Measurements from ENCODE around the gene FRMD4A. TPM values are rescaled to one million over a fixed set of nuclear protein-coding genes. Genes with fewer than 3 reads are reported as not detected.

The FRMD4A gene
- total RNA-seq, 2 experiments from 2014 or later, result 3.1 to 3.7 TPM

DNA sequence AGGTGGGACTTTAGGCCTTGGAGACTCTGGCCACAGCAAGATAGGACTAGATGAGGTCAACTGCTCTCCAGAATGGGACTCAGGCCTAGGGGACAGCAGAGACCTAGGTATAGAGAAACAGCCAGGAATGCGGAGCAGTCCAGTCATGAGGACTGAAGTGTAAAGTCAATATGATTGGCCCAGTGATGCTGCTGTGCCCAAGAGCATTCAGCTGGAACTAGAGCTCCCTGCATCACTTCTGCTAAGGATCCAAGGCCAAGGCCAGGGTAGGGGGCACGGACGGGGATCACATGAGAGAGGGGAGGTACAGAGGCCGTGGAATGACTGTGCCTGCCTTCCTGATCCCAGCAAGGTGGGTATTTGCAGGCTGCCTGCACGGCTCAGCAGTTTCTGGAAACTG lies 237.9 kb downstream of the FRMD4A start:
- peaks cover 5% of the 10 kb centered on the region for H3K4me1 Mint-ChIP-seq (ENCODE audit: low read depth)
- no peaks in the 10 kb centered on the region for H3K9me3 Mint-ChIP-seq
- CTCF ChIA-PET, result no interaction called here
- H3K4me3 ChIP-seq (ENCODE audit: low read length), result no peak overlapping the region
- no peak overlapping the region for H3K27ac Mint-ChIP-seq
- ATAC-seq (ENCODE audit: poor library complexity), result no peak
- TF ChIP-seq, protein P1, sequence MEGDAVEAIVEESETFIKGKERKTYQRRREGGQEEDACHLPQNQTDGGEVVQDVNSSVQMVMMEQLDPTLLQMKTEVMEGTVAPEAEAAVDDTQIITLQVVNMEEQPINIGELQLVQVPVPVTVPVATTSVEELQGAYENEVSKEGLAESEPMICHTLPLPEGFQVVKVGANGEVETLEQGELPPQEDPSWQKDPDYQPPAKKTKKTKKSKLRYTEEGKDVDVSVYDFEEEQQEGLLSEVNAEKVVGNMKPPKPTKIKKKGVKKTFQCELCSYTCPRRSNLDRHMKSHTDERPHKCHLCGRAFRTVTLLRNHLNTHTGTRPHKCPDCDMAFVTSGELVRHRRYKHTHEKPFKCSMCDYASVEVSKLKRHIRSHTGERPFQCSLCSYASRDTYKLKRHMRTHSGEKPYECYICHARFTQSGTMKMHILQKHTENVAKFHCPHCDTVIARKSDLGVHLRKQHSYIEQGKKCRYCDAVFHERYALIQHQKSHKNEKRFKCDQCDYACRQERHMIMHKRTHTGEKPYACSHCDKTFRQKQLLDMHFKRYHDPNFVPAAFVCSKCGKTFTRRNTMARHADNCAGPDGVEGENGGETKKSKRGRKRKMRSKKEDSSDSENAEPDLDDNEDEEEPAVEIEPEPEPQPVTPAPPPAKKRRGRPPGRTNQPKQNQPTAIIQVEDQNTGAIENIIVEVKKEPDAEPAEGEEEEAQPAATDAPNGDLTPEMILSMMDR (IDR thresholded peaks at IDR 0.05), result no peak
- POLR2A ChIA-PET, result no interaction called here
- H3K4me1 ChIP-seq (ENCODE audit: insufficient read depth, low read length), result no peaks in the 10 kb centered on the region
- H3K9me3 ChIP-seq (ENCODE audit: control insufficient read depth in 1 of 2, insufficient read depth in 1 of 2, low read length in 2 of 2), result no peaks in the 10 kb centered on the region
- intact Hi-C loops (cut with DNase I, micrococcal nuclease), result loop anchor here (1.0 to 10.0 kb wide), 3 partner anchors 308 to 428 kb away; no protein-coding TSS in a partner anchor
- H3K27me3 Mint-ChIP-seq, result no peaks in the 10 kb centered on the region
- H3K27me3 ChIP-seq (ENCODE audit: control insufficient read depth in 1 of 2, insufficient read depth in 2 of 2, low read length in 2 of 2), result no peaks in the 10 kb centered on the region
- no peak overlapping the region for H3K27ac ChIP-seq (ENCODE audit: low read depth in 1 of 2, low read length in 2 of 2)
- H3K36me3 ChIP-seq (ENCODE audit: insufficient read depth, low read length), result no peaks in the 10 kb centered on the region
- DNase-seq, result no peak
- H3K36me3 Mint-ChIP-seq (ENCODE audit: low read depth), result no peaks in the 10 kb centered on the region
- H3K4me3 Mint-ChIP-seq, result no peak overlapping the region

DNA sequence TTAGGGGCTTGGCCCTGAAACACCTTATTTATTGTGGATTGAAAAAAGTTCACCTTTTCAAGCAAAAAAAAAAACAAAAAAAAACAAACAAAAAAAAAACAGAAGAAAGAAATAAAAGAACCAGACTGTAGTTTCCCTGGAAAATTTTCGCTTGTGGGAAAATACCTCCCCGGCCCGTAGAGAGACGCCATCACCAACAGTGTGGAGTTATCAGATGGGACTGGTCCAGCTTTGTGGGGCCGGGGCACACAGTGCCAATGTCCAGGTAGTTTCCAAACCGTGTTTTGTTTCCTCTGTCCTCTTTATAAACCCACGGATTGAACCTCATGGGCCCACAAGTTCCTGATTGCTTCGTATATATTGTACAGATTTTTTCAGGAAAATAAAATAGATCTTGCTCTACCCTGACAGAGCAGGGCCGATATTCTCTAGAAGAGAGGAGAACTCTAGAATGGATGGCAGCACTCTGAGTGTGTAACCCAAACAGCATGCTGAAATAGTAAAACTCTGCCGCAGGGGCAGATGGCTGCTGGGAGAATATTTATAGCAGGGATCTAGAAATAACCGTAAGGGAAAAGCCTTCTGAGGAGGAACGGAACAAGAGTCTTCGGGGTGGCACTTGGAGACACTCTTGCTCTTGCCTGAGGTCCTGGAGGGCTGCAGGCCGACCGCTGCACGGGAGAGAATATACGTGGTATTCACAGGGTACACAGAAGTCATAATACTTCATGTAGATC lies 241.0 kb downstream of the FRMD4A start:
- Histone ChIP-seq H3K27ac (ENCODE audit: low read depth in 1 of 2, low read length in 2 of 2) (no peak overlapping the region), H3K4me1 (ENCODE audit: insufficient read depth, low read length) (no peaks in the 10 kb centered on the region), H3K27me3 (ENCODE audit: control insufficient read depth in 1 of 2, insufficient read depth in 2 of 2, low read length in 2 of 2) (no peaks in the 10 kb centered on the region), H3K4me3 (ENCODE audit: low read length) (no peak overlapping the region), H3K9me3 (ENCODE audit: control insufficient read depth in 1 of 2, insufficient read depth in 1 of 2, low read length in 2 of 2) (no peaks in the 10 kb centered on the region), H3K36me3 (ENCODE audit: insufficient read depth, low read length) (no peaks in the 10 kb centered on the region)
- intact Hi-C loops (cut with DNase I, micrococcal nuclease), result loop anchor here in 1 of 2 experiments (10.0 kb wide), 1 partner anchor 425 kb away; no protein-coding TSS in a partner anchor
- Mint-ChIP-seq H3K27me3 (no peaks in the 10 kb centered on the region), H3K9me3 (no peaks in the 10 kb centered on the region), H3K4me1 (ENCODE audit: low read depth) (peaks cover 5% of the 10 kb centered on the region), H3K36me3 (ENCODE audit: low read depth) (no peaks in the 10 kb centered on the region), H3K27ac (no peak overlapping the region), H3K4me3 (no peak overlapping the region)
- POLR2A ChIA-PET, result no interaction called here
- DNase-seq (no peak), ATAC-seq (ENCODE audit: poor library complexity) (no peak)
- TF ChIP-seq, protein P1 (IDR thresholded peaks at IDR 0.05), result no peak
- CTCF ChIA-PET, result interaction anchor here (0.6 kb wide), 1 partner anchor 977 kb away, joined by 3 read pairs; no protein-coding TSS in a partner anchor

DNA sequence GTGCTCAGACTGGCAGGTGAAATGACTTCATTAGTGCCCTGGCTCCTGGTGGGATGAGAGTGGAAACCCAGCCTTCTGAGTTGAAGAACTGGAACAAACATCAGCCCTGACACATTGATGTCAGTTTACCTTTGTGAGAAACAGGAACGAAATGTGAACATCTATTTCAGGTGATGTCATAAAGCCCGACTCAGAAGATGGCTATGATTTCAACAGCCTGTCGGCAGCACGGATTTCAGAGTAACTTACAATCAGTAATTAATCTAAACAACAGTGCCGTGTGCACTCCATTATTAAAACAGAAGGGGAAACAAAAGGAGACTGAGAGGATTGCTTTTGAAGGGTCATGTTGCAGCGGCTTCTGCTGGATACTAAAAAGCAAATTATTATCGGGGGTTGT lies 243.2 kb downstream of the FRMD4A start:
- no peak for DNase-seq
- Histone ChIP-seq H3K27me3 (ENCODE audit: control insufficient read depth in 1 of 2, insufficient read depth in 2 of 2, low read length in 2 of 2) (no peaks in the 10 kb centered on the region), H3K27ac (ENCODE audit: low read depth in 1 of 2, low read length in 2 of 2) (no peak overlapping the region), H3K4me1 (ENCODE audit: insufficient read depth, low read length) (no peaks in the 10 kb centered on the region), H3K4me3 (ENCODE audit: low read length) (no peak overlapping the region), H3K9me3 (ENCODE audit: control insufficient read depth in 1 of 2, insufficient read depth in 1 of 2, low read length in 2 of 2) (no peaks in the 10 kb centered on the region), H3K36me3 (ENCODE audit: insufficient read depth, low read length) (no peaks in the 10 kb centered on the region)
- Mint-ChIP-seq H3K9me3 (no peaks in the 10 kb centered on the region), H3K27me3 (peaks cover 9% of the 10 kb centered on the region), H3K27ac (no peak overlapping the region), H3K36me3 (ENCODE audit: low read depth) (no peaks in the 10 kb centered on the region), H3K4me1 (ENCODE audit: low read depth) (no peaks in the 10 kb centered on the region), H3K4me3 (no peak overlapping the region)
- intact Hi-C loops (cut with DNase I, micrococcal nuclease), result no loop called here
- CTCF ChIA-PET, result no interaction called here
- no peak for ATAC-seq (ENCODE audit: poor library complexity)
- POLR2A ChIA-PET, result no interaction called here
- TF ChIP-seq, protein P1 (IDR thresholded peaks at IDR 0.05), result no peak
